Astrocyte (in vitro differentiated cells and primary cell): ENCODE data around the gene SRPRA. TPM values are rescaled to one million over a fixed set of nuclear protein-coding genes. Genes with fewer than 3 reads are reported as not detected.
"Not testable (repeated sequence)": the region's sequence is repeated elsewhere in the genome, so short reads cannot be mapped to it uniquely, and the experiment has no call there.

Experiments
- DNase-seq: peaks from one replicate; pipeline ENCODE4 v3.0.0-alpha.2; 2010; ENCODE audit warnings: low read depth
- FAIRE-seq: peaks from 2 replicates; lab custom pipeline; 2011; peaks lifted over from hg19 to GRCh38; lab: Jason Lieb, UNC
- H2AFZ ChIP-seq: 2 replicates; pipeline ENCODE4 v1.6.0; 2012; ENCODE audit warnings: low read depth, low read length, inconsistent platforms
- H3K27ac ChIP-seq: 2 replicates; pipeline ENCODE4 v1.5.1; 2011; ENCODE audit warnings: low read depth, low read length, inconsistent platforms
- H3K27me3 ChIP-seq: 2 replicates; pipeline ENCODE4 v1.6.0; 2011; ENCODE audit warnings: low read length, inconsistent platforms; ENCODE audit not compliant: insufficient read depth
- H3K36me3 ChIP-seq: 2 replicates; pipeline ENCODE4 v1.5.1; 2011; ENCODE audit warnings: low read length, inconsistent platforms; ENCODE audit not compliant: insufficient read depth
- H3K4me1 ChIP-seq: 2 replicates; pipeline ENCODE4 v1.5.1; 2011; ENCODE audit warnings: low read length, inconsistent platforms; ENCODE audit not compliant: insufficient read depth
- H3K4me2 ChIP-seq: 2 replicates; pipeline ENCODE4 v1.6.0; 2012; ENCODE audit warnings: low read length, inconsistent platforms
- H3K4me3 ChIP-seq: 2 replicates; pipeline ENCODE4 v1.5.1; 2011; ENCODE audit warnings: low read depth, mild to moderate bottlenecking, low read length, inconsistent platforms; ENCODE audit not compliant: insufficient read depth
- H3K79me2 ChIP-seq: 2 replicates; pipeline ENCODE4 v1.6.0; 2012; ENCODE audit warnings: mild to moderate bottlenecking, low read length, inconsistent platforms; ENCODE audit not compliant: insufficient read depth
- H3K9ac ChIP-seq: 2 replicates; pipeline ENCODE4 v1.6.0; 2012; ENCODE audit warnings: mild to moderate bottlenecking, low read length, inconsistent platforms
- H3K9me3 ChIP-seq: 2 replicates; pipeline ENCODE4 v1.5.1; 2012; ENCODE audit warnings: low read depth, mild to moderate bottlenecking, low read length, inconsistent platforms; ENCODE audit not compliant: insufficient read depth
- H4K20me1 ChIP-seq: 2 replicates; pipeline ENCODE4 v1.6.0; 2012; ENCODE audit warnings: low read length, inconsistent platforms; ENCODE audit not compliant: insufficient read depth
- H3K27ac Mint-ChIP-seq: one replicate; pipeline ENCODE4 v1.8.0; 2021; ENCODE audit warnings: mild to moderate bottlenecking, mixed read lengths; ENCODE audit not compliant: unreplicated experiment
- H3K27me3 Mint-ChIP-seq: one replicate; pipeline ENCODE4 v1.8.0; 2021; ENCODE audit warnings: low read depth, mixed read lengths; ENCODE audit not compliant: unreplicated experiment
- H3K36me3 Mint-ChIP-seq: one replicate; pipeline ENCODE4 v1.8.0; 2021; ENCODE audit warnings: low read depth, mixed read lengths; ENCODE audit not compliant: unreplicated experiment
- H3K4me1 Mint-ChIP-seq: one replicate; pipeline ENCODE4 v1.8.0; 2021; ENCODE audit warnings: low read depth, mixed read lengths; ENCODE audit not compliant: unreplicated experiment
- H3K4me3 Mint-ChIP-seq: one replicate; pipeline ENCODE4 v1.8.0; 2021; ENCODE audit warnings: mild to moderate bottlenecking, moderate library complexity, mixed read lengths; ENCODE audit not compliant: unreplicated experiment
- H3K9me3 Mint-ChIP-seq: one replicate; pipeline ENCODE4 v1.8.0; 2021; ENCODE audit warnings: mild to moderate bottlenecking, mixed read lengths; ENCODE audit not compliant: unreplicated experiment
- EZH2 ChIP-seq: IDR thresholded peaks from 2 replicates; pipeline ENCODE4 v1.6.1; 2012; ENCODE audit warnings: mild to moderate bottlenecking, low read length, inconsistent platforms; ENCODE audit not compliant: insufficient read depth
- total RNA-seq: library from RNA; stranded (reverse); gene quantifications from 2 replicates; pipeline ENCODE4 v1.2.1, GENCODE V29; 2021
- TF ChIP-seq, protein P1 (sequence below): IDR thresholded peaks from 2 replicates; pipeline ENCODE4 v1.5.1; 2011; ENCODE audit warnings: low read depth, mild to moderate bottlenecking, inconsistent platforms, low read length, moderate library complexity; ENCODE audit not compliant: insufficient read depth

The SRPRA gene
- total RNA-seq, 1 donor from 2014 or later: 74.6 TPM

DNA sequence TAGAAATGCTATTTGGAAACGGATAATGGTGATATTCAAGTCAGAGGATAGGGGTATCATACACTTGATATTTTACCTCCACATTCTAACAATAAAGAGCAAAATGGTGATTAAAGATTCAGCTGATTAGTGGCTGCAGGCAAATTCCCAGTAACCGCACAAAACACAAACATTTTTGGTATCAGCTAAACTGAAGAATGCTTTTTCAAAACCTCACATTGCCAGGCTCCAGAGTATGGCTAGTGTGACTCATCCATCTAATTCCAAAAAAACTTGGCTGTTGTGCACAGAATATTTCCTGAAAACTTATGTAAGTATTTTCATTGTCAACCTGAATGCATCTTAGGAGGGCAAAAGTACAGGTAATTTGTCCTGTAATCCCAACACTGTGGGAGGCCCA is 10.9 kb downstream of the SRPRA start:
- Histone ChIP-seq H3K4me2 (peak overlapping the region; percentile 16), H3K4me3 (no peak overlapping the region), H3K27ac (no peak overlapping the region), H4K20me1 (peaks cover 48% of the 10 kb centered on the region), H3K36me3 (peaks cover 34% of the 10 kb centered on the region), H3K9me3 (no peaks in the 10 kb centered on the region), H3K27me3 (no peaks in the 10 kb centered on the region), H2AFZ (no peak overlapping the region), H3K9ac (no peak overlapping the region), H3K79me2 (no peaks in the 10 kb centered on the region), H3K4me1 (peaks cover 8% of the 10 kb centered on the region)
- no peak overlapping the region for H3K27ac Mint-ChIP-seq
- H3K27me3 Mint-ChIP-seq: no peaks in the 10 kb centered on the region
- FAIRE-seq (no peak), DNase-seq (peak; percentile 70)
- TF ChIP-seq, protein P1, sequence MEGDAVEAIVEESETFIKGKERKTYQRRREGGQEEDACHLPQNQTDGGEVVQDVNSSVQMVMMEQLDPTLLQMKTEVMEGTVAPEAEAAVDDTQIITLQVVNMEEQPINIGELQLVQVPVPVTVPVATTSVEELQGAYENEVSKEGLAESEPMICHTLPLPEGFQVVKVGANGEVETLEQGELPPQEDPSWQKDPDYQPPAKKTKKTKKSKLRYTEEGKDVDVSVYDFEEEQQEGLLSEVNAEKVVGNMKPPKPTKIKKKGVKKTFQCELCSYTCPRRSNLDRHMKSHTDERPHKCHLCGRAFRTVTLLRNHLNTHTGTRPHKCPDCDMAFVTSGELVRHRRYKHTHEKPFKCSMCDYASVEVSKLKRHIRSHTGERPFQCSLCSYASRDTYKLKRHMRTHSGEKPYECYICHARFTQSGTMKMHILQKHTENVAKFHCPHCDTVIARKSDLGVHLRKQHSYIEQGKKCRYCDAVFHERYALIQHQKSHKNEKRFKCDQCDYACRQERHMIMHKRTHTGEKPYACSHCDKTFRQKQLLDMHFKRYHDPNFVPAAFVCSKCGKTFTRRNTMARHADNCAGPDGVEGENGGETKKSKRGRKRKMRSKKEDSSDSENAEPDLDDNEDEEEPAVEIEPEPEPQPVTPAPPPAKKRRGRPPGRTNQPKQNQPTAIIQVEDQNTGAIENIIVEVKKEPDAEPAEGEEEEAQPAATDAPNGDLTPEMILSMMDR: no peak
- no peak for TF ChIP-seq EZH2
- H3K4me3 Mint-ChIP-seq: no peak overlapping the region
- H3K36me3 Mint-ChIP-seq: peaks cover 17% of the 10 kb centered on the region
- peaks cover 8% of the 10 kb centered on the region for H3K4me1 Mint-ChIP-seq
- no peaks in the 10 kb centered on the region for H3K9me3 Mint-ChIP-seq

DNA sequence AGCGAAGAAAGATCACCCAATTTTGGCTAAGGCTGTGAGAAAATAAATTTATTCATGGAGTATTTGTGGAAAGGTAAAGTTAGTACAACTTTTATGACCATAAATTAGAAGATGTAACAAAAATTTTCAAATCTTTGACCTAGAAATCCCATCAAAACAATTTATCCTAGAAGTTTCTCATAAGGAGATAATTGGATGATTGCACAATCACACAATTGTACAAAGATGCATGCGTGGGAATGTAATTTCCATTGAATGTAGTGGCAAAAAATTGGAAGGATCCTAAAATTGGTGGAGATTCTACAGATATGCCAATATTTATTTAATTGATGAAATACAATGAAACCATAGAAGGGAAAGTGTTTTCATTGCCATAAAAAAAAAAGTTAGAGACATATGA is 11.6 kb downstream of the SRPRA start:
- H3K4me3 Mint-ChIP-seq: no peak overlapping the region
- Histone ChIP-seq H3K9ac (no peak overlapping the region), H4K20me1 (peaks cover 45% of the 10 kb centered on the region), H3K27me3 (no peaks in the 10 kb centered on the region), H3K4me3 (no peak overlapping the region), H3K79me2 (no peaks in the 10 kb centered on the region), H3K9me3 (no peaks in the 10 kb centered on the region), H2AFZ (no peak overlapping the region), H3K4me2 (no peak overlapping the region), H3K27ac (no peak overlapping the region), H3K4me1 (peaks cover 8% of the 10 kb centered on the region), H3K36me3 (peaks cover 30% of the 10 kb centered on the region)
- no peaks in the 10 kb centered on the region for H3K27me3 Mint-ChIP-seq
- H3K36me3 Mint-ChIP-seq: peaks cover 17% of the 10 kb centered on the region
- H3K9me3 Mint-ChIP-seq: no peaks in the 10 kb centered on the region
- no peak for TF ChIP-seq EZH2
- TF ChIP-seq, protein P1: no peak
- no peak overlapping the region for H3K27ac Mint-ChIP-seq
- H3K4me1 Mint-ChIP-seq: peaks cover 8% of the 10 kb centered on the region
- no peak for DNase-seq
- FAIRE-seq: no peak

DNA sequence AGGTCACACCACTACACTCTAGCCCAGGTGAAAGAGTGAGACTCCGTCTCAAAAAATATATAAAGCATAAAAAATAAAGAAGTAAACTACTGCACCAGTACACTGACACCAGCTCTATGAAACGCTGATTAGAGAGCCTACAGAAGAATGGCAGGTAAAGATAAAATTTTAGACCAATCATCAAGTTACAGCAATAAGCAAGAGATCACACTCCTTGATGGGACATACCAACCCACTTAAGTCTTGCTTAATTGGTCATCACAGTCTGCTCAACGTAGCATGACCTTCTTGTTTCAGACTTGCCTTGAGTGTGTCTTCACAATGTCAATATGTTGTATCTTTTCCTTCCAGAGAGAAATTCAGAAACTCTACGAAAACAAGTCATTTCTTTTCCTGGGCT is 12.5 kb downstream of the SRPRA start:
- no peaks in the 10 kb centered on the region for H3K27me3 ChIP-seq
- H3K9ac ChIP-seq: no peak overlapping the region
- H3K79me2 ChIP-seq: no peaks in the 10 kb centered on the region
- H2AFZ ChIP-seq: no peak overlapping the region
- H3K27ac ChIP-seq: no peak overlapping the region
- no peak for DNase-seq
- Mint-ChIP-seq H3K4me1 (peaks cover 8% of the 10 kb centered on the region), H3K27ac (no peak overlapping the region), H3K4me3 (no peak overlapping the region), H3K27me3 (no peaks in the 10 kb centered on the region), H3K9me3 (no peaks in the 10 kb centered on the region), H3K36me3 (peaks cover 17% of the 10 kb centered on the region)
- TF ChIP-seq, protein P1: no peak
- no peak for TF ChIP-seq EZH2
- H3K9me3 ChIP-seq: no peaks in the 10 kb centered on the region
- FAIRE-seq: no peak
- peaks cover 28% of the 10 kb centered on the region for H3K36me3 ChIP-seq
- H3K4me2 ChIP-seq: no peak overlapping the region
- H4K20me1 ChIP-seq: peaks cover 42% of the 10 kb centered on the region
- peaks cover 8% of the 10 kb centered on the region for H3K4me1 ChIP-seq
- no peak overlapping the region for H3K4me3 ChIP-seq

DNA sequence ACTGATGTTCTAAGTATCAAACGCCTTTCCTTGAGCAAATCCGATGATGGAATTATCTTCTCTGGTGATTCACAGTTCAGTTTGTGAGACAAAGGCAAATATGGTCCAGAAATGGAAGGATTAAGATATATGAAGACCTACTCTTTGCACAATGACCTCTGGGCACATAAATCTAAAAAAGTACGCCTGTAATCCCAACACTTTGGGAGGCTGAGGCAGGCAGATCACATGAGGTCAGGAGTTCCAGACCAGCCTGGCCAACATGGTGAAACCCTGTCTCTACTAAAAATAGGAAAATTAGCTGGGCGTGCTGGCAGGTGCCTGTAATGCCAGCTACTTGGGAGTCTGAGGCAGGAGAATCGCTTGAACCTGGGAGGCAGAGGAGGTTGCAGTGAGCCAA is 13.2 kb downstream of the SRPRA start:
- H3K4me1 Mint-ChIP-seq: not testable (repeated sequence)

More for the DNA sequence above, 13.2 kb downstream of the SRPRA start:
- not testable (repeated sequence) for FAIRE-seq, H3K4me2 ChIP-seq, DNase-seq, H3K9me3 ChIP-seq, H3K9ac ChIP-seq, H3K27ac Mint-ChIP-seq, H3K27me3 ChIP-seq, H3K27ac ChIP-seq, H2AFZ ChIP-seq, H3K4me3 Mint-ChIP-seq, H3K4me1 ChIP-seq, H3K79me2 ChIP-seq, H3K9me3 Mint-ChIP-seq, H3K27me3 Mint-ChIP-seq, H3K4me3 ChIP-seq
- peaks cover 37% of the 10 kb centered on the region for H4K20me1 ChIP-seq
- H3K36me3 Mint-ChIP-seq: peaks cover 20% of the 10 kb centered on the region
- H3K36me3 ChIP-seq: peaks cover 26% of the 10 kb centered on the region
